Measurements from ENCODE around the gene MYO7B. TPM values are rescaled to one million over a fixed set of nuclear protein-coding genes. Genes with fewer than 3 reads are reported as not detected.
"Not testable (repeated sequence)": the region's sequence is repeated elsewhere in the genome, so short reads cannot be mapped to it uniquely, and the experiment has no call there.

The MYO7B gene
- total RNA-seq, 1 donor from 2014 or later: under 0.01 TPM

GRCh38 chr2:127551221-127551930 lies 15.9 kb downstream of the MYO7B start:
- no peak for DNase-seq (ENCODE audit: low read depth in 2 of 2)

DNA sequence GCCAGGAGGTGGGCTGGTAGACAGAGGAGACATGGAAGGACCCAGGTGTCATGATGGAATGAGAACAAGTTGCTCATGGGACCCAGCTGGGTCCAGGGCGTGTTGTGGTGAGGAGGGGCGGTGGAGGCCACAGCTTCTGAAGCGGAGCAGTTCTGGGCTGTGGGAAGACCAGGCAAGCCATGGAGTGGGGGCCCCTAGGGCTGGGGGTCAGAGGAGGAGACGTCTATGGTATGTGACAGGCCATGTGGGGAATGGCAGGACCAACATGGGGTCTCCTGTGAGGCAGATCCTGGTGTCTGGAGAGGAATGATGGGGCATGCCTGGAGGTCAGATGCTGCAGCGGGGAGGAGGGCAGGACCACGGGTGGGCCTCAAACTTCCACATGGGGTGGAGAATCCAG lies 16.9 kb downstream of the MYO7B start:
- DNase-seq (ENCODE audit: low read depth in 2 of 2): no peak

GRCh38 chr2:127552846-127553245 lies 17.4 kb downstream of the MYO7B start:
- DNase-seq (ENCODE audit: low read depth in 2 of 2): no peak

DNA sequence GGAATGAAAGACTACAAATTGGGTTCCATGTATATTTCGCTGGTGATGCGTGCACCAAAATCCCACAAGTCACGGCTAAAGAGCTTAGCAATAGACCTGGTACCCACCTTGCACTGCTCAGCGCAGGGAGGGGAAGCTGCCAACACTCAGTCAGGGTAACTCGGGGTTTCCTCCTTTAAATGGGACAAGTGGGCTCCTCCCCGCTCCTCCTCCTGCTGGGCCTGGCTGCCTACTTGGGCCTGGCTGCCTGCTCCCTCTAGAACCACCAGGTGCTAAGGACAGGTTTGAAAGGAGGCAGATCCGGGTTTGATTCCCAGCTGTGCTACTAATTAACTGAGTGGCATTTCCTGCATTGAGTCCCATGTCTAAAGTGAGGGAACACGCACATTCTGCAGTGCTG lies 23.4 kb downstream of the MYO7B start:
- no peak for DNase-seq (ENCODE audit: low read depth in 2 of 2)

DNA sequence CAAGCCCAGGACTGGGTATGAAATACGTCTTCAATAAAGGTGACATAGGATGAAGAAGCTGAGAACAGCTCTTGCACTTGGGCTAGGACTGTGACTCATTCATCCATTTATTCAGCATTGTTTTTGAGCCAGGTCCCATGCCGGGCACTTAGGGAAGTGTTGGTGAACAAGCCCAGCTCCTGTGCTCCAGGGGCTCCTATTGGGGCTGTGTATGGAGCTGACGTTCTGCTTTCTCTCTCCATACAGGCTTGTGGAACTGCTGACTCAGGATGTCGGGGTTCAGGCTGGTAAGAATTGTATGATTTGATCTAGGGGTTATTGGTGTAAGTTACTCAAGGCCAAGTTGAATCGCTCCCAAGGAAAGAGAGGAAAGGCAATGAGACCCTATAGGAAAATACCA lies 24.0 kb downstream of the MYO7B start:
- no peak for DNase-seq (ENCODE audit: low read depth in 2 of 2)

GRCh38 chr2:127560201-127560930 lies 24.9 kb downstream of the MYO7B start:
- DNase-seq (ENCODE audit: low read depth in 2 of 2): no peak

DNA sequence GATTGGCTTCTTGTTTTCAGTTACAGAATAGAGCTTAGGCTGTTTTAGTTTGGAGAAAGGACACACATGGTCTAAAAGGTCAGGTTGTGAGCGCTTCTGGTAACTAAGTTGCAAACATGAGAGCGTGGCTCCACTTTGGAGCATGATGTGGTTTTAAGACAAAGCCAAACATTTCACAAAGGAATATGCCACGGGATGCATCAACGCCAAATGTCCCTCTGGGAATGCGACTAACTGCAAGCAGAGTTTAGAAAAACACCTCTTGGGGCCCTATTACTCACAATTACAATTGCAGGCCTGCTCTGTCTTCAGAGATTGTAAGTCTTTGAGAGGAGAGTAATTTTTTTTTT lies 25.4 kb downstream of the MYO7B start:
- DNase-seq (ENCODE audit: low read depth in 2 of 2): no peak

DNA sequence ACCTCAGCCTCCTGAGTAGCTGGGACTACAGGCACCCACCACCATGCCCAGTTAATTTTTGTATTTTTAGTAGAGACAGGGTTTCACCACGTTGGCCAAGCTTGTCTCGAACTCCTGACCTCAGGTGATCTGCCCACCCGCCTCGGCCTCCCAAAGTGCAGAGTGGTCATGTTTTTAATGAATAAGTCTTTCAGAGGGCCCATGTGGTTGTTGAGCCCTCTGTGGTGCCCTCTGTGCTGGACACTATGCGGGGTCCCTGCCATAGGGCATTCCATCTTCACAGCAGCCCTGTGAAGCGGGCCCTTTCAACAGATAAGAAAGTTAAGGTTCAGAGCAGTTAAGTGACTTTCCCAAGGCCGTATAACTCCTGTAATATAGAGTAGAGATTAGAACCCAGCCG lies 25.9 kb downstream of the MYO7B start:
- DNase-seq (ENCODE audit: low read depth in 2 of 2): no peak

DNA sequence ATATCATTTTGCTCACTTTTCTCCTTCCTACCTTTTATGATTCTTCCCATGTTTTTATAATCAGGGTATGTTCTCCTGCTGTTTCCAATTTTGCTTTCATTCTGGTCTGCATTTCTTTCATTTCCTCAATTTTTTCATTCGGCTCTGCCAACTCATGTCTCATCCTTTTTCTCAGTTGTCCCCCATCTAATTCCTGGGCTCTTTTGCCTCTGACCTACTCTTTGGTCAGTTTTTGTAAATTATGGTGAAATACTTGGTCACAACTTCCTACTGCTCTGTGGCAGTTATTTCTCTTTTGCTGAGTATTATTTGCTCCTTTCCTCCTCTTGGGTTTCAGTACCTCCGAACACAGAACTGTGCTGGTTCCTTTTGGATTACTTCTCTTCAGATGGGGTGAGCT lies 27.5 kb downstream of the MYO7B start:
- no peak for DNase-seq (ENCODE audit: low read depth in 2 of 2)

- no peak for DNase-seq (ENCODE audit: low read depth in 2 of 2)
These were observed 28.3 kb downstream of the MYO7B start for GRCh38 chr2:127563458-127564428.

- DNase-seq (ENCODE audit: low read depth in 2 of 2): no peak
These were observed 29.2 kb downstream of the MYO7B start for GRCh38 chr2:127564429-127565260.

DNA sequence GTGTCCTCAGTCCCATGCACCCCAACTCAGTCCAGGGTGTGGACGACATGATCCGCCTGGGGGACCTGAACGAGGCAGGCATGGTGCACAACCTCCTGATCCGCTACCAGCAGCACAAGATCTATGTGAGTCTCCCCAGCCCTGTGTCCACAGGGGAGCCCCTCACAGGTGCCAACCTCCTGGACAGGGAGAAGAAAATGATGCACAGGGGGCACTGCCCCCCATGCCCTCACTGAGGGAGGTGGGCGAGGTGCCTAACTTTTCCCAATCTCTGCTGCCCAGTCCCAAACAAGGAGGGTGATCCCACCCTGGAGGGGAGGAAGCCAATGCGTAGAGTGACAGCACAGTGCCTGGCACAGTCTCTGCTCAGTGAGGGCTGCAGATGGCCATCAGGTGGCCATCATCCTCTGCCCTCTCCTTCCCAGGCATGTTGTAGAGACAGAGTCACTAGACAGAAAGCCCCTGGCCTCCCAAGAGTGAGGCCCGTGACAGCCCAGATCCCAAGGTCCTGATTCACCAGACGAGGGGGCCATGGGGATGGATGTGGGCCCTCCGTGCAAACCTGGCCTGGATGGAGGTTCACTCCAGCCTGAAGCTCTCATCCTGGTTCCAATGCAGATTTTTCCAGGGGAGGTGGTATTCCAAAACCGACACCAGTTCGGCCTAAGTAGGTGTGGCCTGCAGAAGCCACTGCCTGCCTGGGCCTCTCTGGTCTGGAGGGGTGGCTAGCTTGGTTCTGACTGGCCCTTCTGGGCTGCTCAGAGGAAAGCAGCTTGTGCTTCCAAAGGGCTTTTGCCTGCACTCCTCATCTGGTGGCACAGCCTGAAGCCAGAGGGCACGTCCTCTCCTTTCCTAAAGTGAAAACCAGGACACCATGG lies 30.0 kb downstream of the MYO7B start:
- no peak for DNase-seq (ENCODE audit: low read depth in 2 of 2)

GRCh38 chr2:127566139-127566417 lies 30.6 kb downstream of the MYO7B start:
- no peak for DNase-seq (ENCODE audit: low read depth in 2 of 2)

- DNase-seq (ENCODE audit: low read depth in 2 of 2): no peak
These were observed 31.1 kb downstream of the MYO7B start for GRCh38 chr2:127566576-127566975.

- no peak for DNase-seq (ENCODE audit: low read depth in 2 of 2)
These were observed 31.9 kb downstream of the MYO7B start for GRCh38 chr2:127567351-127567854.

GRCh38 chr2:127568128-127568527 lies 32.6 kb downstream of the MYO7B start:
- no peak for DNase-seq (ENCODE audit: low read depth in 2 of 2)

GRCh38 chr2:127569666-127570065 lies 34.2 kb downstream of the MYO7B start:
- DNase-seq (ENCODE audit: low read depth in 2 of 2): no peak

DNA sequence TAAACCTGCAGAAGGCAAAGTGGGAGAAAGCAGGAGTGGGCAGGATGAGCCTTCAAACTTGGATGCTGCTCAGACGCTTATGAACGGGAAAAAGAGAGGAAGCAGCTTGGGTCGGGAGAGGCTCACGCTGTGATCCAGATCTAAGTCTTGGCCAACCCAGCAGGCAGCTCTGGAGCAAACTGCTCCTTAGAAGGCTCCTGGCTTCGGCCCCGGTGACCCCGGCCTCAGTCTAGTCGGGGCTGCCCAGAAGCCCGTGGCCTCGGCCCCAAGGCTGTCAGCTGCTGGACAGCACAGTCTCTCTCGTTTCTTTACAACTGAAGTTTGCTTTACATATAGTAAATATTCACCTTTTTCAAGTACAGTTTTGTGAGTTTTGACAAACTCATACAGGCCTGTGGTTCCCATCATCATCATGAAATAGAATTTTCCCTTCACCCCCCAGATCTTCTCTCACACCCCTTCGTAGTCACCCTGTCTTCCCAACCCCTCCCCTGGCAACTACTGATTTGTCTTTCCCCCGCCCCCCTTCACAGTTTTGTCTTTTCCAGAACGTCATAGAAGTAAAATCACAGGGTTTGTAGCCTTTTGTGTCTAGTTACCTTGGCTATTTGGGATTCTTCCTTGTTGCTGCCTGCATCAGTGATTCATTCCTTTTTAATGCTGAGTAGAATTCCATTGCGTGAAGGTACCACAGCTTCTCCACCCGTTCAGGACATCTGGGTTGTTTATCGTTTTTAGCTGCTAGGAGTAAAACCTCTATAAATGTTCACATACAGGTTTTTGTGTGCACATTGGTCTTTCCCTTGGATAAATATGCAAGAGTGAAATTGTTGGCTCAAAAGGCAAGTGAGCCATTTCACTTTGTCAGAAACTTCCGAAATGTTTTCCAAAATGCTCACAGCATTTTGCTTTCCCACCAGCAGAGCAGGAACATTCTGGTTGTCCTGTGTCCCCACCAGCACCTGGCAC lies 35.1 kb downstream of the MYO7B start:
- no peak for DNase-seq (ENCODE audit: low read depth in 2 of 2)

- DNase-seq (ENCODE audit: low read depth in 2 of 2): not testable (repeated sequence)
These were observed 36.9 kb downstream of the MYO7B start for GRCh38 chr2:127572352-127572751.

Data from lung microvascular endothelial cell (primary cell).